Measurements from ENCODE around the gene CLIP4. TPM values are rescaled to one million over a fixed set of nuclear protein-coding genes. Genes with fewer than 3 reads are reported as not detected.

CLIP4 gene
- total and polyA plus RNA-seq, 2 donors: 12.5 to 28.2 TPM

DNA sequence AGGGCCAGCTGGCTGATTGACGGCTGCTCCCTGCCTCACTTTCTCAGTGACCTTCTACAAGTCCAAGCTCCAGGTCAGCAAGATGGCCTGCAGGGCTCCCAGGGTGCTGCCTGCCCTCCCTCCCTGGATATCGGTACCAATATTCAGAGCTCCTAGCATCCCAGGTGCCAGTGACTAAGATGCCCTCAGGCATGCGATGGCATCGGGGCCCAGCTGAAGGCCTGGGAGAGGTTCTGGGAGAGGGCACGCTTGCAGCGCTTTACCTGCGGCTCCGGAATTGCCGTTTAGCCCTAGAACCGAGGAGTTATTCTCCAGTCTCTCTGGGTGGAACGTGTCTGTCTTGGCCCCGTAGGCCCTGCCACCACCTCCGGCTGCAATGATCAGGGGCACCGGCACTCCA is 116.8 kb downstream of the CLIP4 start:
- H3K27me3 ChIP-seq (ENCODE audit: control insufficient read depth in 2 of 2, insufficient read depth in 1 of 2, low read length in 1 of 2): peaks cover 0 to 4% of the 10 kb centered on the region in 2 donors
- H3K36me3 ChIP-seq (ENCODE audit: control insufficient read depth in 2 of 2, insufficient read depth in 2 of 2, low read length in 1 of 2): no peaks in the 10 kb centered on the region
- H3K27ac ChIP-seq (ENCODE audit: low read depth in 1 of 2, low read length in 1 of 2): no peak overlapping the region
- 96% methylated on average over 14 of the region's 14 CpGs for WGBS
- no peaks in the 10 kb centered on the region for H3K9me3 ChIP-seq (ENCODE audit: control insufficient read depth in 2 of 2, insufficient read depth in 1 of 2, low read length in 1 of 2)
- no peak for DNase-seq (ENCODE audit: low read depth in 6 of 9, low spot score in 9 of 9)
- H3K4me3 ChIP-seq (ENCODE audit: low read length in 2 of 2): no peak overlapping the region
- no peaks in the 10 kb centered on the region for H3K4me1 ChIP-seq (ENCODE audit: control insufficient read depth in 2 of 2, insufficient read depth in 2 of 2, low read length in 2 of 2)

DNA sequence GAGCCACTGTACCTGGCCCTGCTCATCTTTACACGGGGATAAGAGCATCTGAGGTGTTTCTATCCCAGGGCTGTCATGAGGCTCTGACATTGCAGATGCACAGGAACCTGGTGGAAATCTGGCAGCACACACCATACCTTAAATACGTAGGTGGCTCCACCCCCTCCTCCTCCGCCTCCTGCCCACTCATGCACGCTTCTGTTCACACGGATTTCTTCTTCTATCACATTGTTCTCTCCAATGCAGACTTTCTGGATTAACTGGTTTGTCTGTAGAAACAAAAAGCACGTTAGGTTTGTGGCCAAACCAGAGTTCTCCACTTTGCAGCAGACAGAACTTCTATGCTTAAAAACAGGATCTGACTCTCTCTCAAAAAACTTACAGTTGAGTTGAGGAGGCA is 118.2 kb downstream of the CLIP4 start:
- DNase-seq (ENCODE audit: low read depth in 6 of 9, low spot score in 9 of 9): no peak
- no peaks in the 10 kb centered on the region for H3K9me3 ChIP-seq (ENCODE audit: control insufficient read depth in 2 of 2, insufficient read depth in 1 of 2, low read length in 1 of 2)
- H3K4me3 ChIP-seq (ENCODE audit: low read length in 2 of 2): no peak overlapping the region
- H3K27ac ChIP-seq (ENCODE audit: low read depth in 1 of 2, low read length in 1 of 2): no peak overlapping the region
- H3K27me3 ChIP-seq (ENCODE audit: control insufficient read depth in 2 of 2, insufficient read depth in 1 of 2, low read length in 1 of 2): peaks cover 0 to 4% of the 10 kb centered on the region in 2 donors
- WGBS: 81% methylated on average over 6 of the region's 6 CpGs
- H3K4me1 ChIP-seq (ENCODE audit: control insufficient read depth in 2 of 2, insufficient read depth in 2 of 2, low read length in 2 of 2): no peaks in the 10 kb centered on the region
- H3K36me3 ChIP-seq (ENCODE audit: control insufficient read depth in 2 of 2, insufficient read depth in 2 of 2, low read length in 1 of 2): no peaks in the 10 kb centered on the region

DNA sequence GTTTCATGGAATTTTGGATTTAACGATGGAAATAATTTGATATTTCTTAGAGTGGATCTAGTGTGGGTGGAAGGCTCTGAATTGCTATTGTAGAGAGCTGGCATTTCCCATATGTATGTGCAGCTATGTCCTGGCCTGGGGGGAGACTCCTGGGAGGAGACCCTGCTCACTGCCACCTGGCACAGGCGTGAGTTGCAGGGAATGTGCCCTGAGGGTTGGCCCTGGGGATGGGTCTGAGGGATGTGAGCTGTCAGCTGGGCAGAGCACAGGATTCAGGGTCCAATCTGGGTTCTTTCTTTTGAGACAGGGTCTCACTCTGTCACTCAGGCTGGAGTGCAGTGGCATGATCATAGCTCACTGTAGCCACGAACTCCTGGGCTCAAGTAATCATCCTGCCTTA is 120.2 kb downstream of the CLIP4 start:
- H3K36me3 ChIP-seq (ENCODE audit: control insufficient read depth in 2 of 2, insufficient read depth in 2 of 2, low read length in 1 of 2): no peaks in the 10 kb centered on the region
- H3K27ac ChIP-seq (ENCODE audit: low read depth in 1 of 2, low read length in 1 of 2): no peak overlapping the region
- H3K4me3 ChIP-seq (ENCODE audit: low read length in 2 of 2): no peak overlapping the region
- H3K9me3 ChIP-seq (ENCODE audit: control insufficient read depth in 2 of 2, insufficient read depth in 1 of 2, low read length in 1 of 2): no peaks in the 10 kb centered on the region
- no peaks in the 10 kb centered on the region for H3K4me1 ChIP-seq (ENCODE audit: control insufficient read depth in 2 of 2, insufficient read depth in 2 of 2, low read length in 2 of 2)
- no peak for DNase-seq (ENCODE audit: low read depth in 6 of 9, low spot score in 9 of 9)
- WGBS: 85% methylated on average over 3 of the region's 3 CpGs
- peaks cover 0 to 4% of the 10 kb centered on the region in 2 donors for H3K27me3 ChIP-seq (ENCODE audit: control insufficient read depth in 2 of 2, insufficient read depth in 1 of 2, low read length in 1 of 2)

DNA sequence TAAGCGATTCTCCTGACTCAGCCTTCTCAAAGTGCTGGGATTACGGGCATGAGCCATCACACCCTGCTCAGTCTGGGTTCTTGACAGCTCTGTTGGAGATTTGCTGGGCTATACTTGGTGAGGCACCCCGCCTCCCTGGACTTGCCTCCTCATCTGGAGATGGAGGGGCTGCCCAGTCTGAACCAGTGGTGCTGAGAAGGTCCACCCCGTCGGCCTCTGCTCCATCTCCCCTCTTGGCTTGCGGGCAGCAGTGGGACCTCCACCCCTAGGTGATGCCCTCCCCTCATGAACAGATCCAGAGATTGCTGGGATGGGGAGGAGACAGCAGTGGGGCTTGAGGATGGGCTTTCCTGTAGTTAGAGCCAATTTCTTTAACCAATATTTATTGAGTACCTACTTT is 120.9 kb downstream of the CLIP4 start:
- Histone ChIP-seq H3K4me1 (ENCODE audit: control insufficient read depth in 2 of 2, insufficient read depth in 2 of 2, low read length in 2 of 2) (no peaks in the 10 kb centered on the region), H3K36me3 (ENCODE audit: control insufficient read depth in 2 of 2, insufficient read depth in 2 of 2, low read length in 1 of 2) (no peaks in the 10 kb centered on the region), H3K27ac (ENCODE audit: low read depth in 1 of 2, low read length in 1 of 2) (no peak overlapping the region), H3K4me3 (ENCODE audit: low read length in 2 of 2) (no peak overlapping the region), H3K9me3 (ENCODE audit: control insufficient read depth in 2 of 2, insufficient read depth in 1 of 2, low read length in 1 of 2) (no peaks in the 10 kb centered on the region), H3K27me3 (ENCODE audit: control insufficient read depth in 2 of 2, insufficient read depth in 1 of 2, low read length in 1 of 2) (peaks cover 0 to 4% of the 10 kb centered on the region in 2 donors)
- no peak for DNase-seq (ENCODE audit: low read depth in 6 of 9, low spot score in 9 of 9)
- over 99% methylated on average over 6 of the region's 6 CpGs for WGBS

DNA sequence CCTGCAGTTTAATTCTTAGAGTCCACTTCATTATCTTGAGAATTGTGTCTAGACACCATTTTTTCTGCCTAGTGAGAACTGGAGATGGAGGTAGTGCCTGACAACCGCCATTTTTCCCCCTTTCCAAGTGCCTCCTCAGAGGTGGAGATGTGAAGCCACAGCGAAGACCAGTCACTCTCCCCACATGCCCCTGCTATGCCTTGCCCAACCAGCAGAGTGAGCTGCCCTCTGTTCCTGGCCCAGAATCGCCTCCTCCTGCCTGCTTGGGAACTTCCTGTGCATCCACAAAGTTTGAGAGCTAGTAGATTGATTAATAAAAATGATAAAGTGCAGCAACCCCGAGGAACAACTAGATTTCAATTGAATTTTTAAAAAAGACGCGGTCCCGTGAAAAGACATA is 123.3 kb downstream of the CLIP4 start:
- 78% methylated on average over 7 of the region's 7 CpGs for WGBS
- Histone ChIP-seq H3K4me3 (ENCODE audit: low read length in 2 of 2) (no peak overlapping the region), H3K27me3 (ENCODE audit: control insufficient read depth in 2 of 2, insufficient read depth in 1 of 2, low read length in 1 of 2) (peaks cover 0 to 6% of the 10 kb centered on the region in 2 donors), H3K4me1 (ENCODE audit: control insufficient read depth in 2 of 2, insufficient read depth in 2 of 2, low read length in 2 of 2) (no peaks in the 10 kb centered on the region), H3K27ac (ENCODE audit: low read depth in 1 of 2, low read length in 1 of 2) (no peak overlapping the region), H3K36me3 (ENCODE audit: control insufficient read depth in 2 of 2, insufficient read depth in 2 of 2, low read length in 1 of 2) (no peaks in the 10 kb centered on the region), H3K9me3 (ENCODE audit: control insufficient read depth in 2 of 2, insufficient read depth in 1 of 2, low read length in 1 of 2) (no peaks in the 10 kb centered on the region)
- DNase-seq (ENCODE audit: low read depth in 6 of 9, low spot score in 9 of 9): no peak

Other genes starting within 250 kb of the CLIP4 start
- gene TRMT61B, start 245.1 kb upstream of the CLIP4 start, total RNA-seq: 11.3 TPM
- gene TRMT61B, start 245.1 kb upstream of the CLIP4 start, polyA plus RNA-seq: 42.4 TPM
- gene WDR43, start 220.7 kb upstream of the CLIP4 start, total RNA-seq: 49.0 TPM
- gene WDR43, start 220.7 kb upstream of the CLIP4 start, polyA plus RNA-seq: 15.6 TPM
- 0.90 TPM for gene TOGARAM2, start 134.1 kb upstream of the CLIP4 start, total RNA-seq
- 3.3 TPM for gene TOGARAM2, start 134.1 kb upstream of the CLIP4 start, polyA plus RNA-seq
- 0.09 TPM for gene PCARE, start 40.9 kb upstream of the CLIP4 start, total RNA-seq
- gene PCARE, start 40.9 kb upstream of the CLIP4 start, polyA plus RNA-seq: 0.02 TPM

Measured in thymus (tissue), 11 donors.